Large intestine (tissue), 3 donors: ENCODE measurements around the gene SESTD1. TPM values are rescaled to one million over a fixed set of nuclear protein-coding genes. Genes with fewer than 3 reads are reported as not detected.
"Not testable (repeated sequence)": the region's sequence is repeated elsewhere in the genome, so short reads cannot be mapped to it uniquely, and the experiment has no call there.

Source experiments
- DNase-seq, 2 donors: peaks; one replicate each; pipeline versions ENCODE4 v3.0.0 to v3.0.0-alpha.2; 2013
- H3K27ac ChIP-seq: one replicate; pipeline ENCODE4 v1.5.1; 2013; ENCODE audit warnings: low read length
- H3K27me3 ChIP-seq: 2 replicates; pipeline ENCODE4 v1.6.1; 2013; ENCODE audit warnings: low read length; ENCODE audit not compliant: control insufficient read depth, insufficient read depth
- H3K36me3 ChIP-seq: 2 replicates; pipeline ENCODE4 v1.6.1; 2013; ENCODE audit warnings: low read length; ENCODE audit not compliant: control insufficient read depth, insufficient read depth
- H3K4me1 ChIP-seq: one replicate; pipeline ENCODE4 v1.6.1; 2013; ENCODE audit warnings: low read length; ENCODE audit not compliant: control insufficient read depth, insufficient read depth
- H3K4me3 ChIP-seq: one replicate; pipeline ENCODE4 v1.5.1; 2013; ENCODE audit warnings: low read length
- H3K9me3 ChIP-seq: one replicate; pipeline ENCODE4 v1.6.1; 2013; ENCODE audit warnings: mild to moderate bottlenecking, low read depth, low read length, moderate library complexity; ENCODE audit not compliant: control insufficient read depth
- WGBS: methylation state at CpG from one replicate; pipeline ENCODE4 v1.1.5; 2013; ENCODE audit warnings: low lambda C conversion rate; ENCODE audit not compliant: insufficient coverage; 5-methylcytosine and 5-hydroxymethylcytosine counted together
- polyA plus RNA-seq: library from polyadenylated mRNA; unstranded; fragments of 120-200 nt; gene quantifications from one replicate; pipeline ENCODE4 v1.2.1, GENCODE V29; 2013

SESTD1 gene
- polyA plus RNA-seq, 1 donor: 17.6 TPM

GRCh38 chr2:179123272-179123662 is 141.4 kb downstream of the SESTD1 start:
- H3K36me3 ChIP-seq: peaks cover 16% of the 10 kb centered on the region

GRCh38 chr2:179107737-179108136 is 156.9 kb downstream of the SESTD1 start:
- Histone ChIP-seq H3K4me1 (peaks cover 12% of the 10 kb centered on the region), H3K9me3 (no peaks in the 10 kb centered on the region), H3K27ac (peak overlapping the region; percentile 48), H3K4me3 (no peak overlapping the region), H3K27me3 (no peaks in the 10 kb centered on the region), H3K36me3 (peaks cover 22% of the 10 kb centered on the region)
- DNase-seq: peak; percentile 25 to 78

More at GRCh38 chr2:179123272-179123662, 141.4 kb downstream of the SESTD1 start:
- 100% methylated on average over 1 of the region's 1 CpG for WGBS
- DNase-seq: no peak
- no peaks in the 10 kb centered on the region for H3K27me3 ChIP-seq
- H3K4me1 ChIP-seq: no peaks in the 10 kb centered on the region
- no peaks in the 10 kb centered on the region for H3K9me3 ChIP-seq
- no peak overlapping the region for H3K27ac ChIP-seq
- no peak overlapping the region for H3K4me3 ChIP-seq

- Histone ChIP-seq H3K9me3 (no peaks in the 10 kb centered on the region), H3K27ac (peak overlapping the region; percentile 48), H3K4me3 (no peak overlapping the region), H3K36me3 (peaks cover 14% of the 10 kb centered on the region), H3K27me3 (no peaks in the 10 kb centered on the region), H3K4me1 (peaks cover 12% of the 10 kb centered on the region)
- DNase-seq: peak; percentile 9 to 55
- WGBS: 43% methylated on average over 2 of the region's 3 CpGs
Observed at GRCh38 chr2:179106676-179107428, 157.8 kb downstream of the SESTD1 start.

GRCh38 chr2:179106342-179106675 is 158.3 kb downstream of the SESTD1 start:
- Histone ChIP-seq H3K36me3 (peaks cover 12% of the 10 kb centered on the region), H3K27ac (no peak overlapping the region), H3K4me1 (peaks cover 12% of the 10 kb centered on the region), H3K9me3 (no peaks in the 10 kb centered on the region), H3K27me3 (no peaks in the 10 kb centered on the region), H3K4me3 (no peak overlapping the region)
- no CpG with 5 or more reads among the region's 4 CpGs for WGBS
- DNase-seq: no peak

GRCh38 chr2:179104736-179105135 is 159.9 kb downstream of the SESTD1 start:
- WGBS: 83% methylated on average over 2 of the region's 2 CpGs
- Histone ChIP-seq H3K27me3 (no peaks in the 10 kb centered on the region), H3K36me3 (peaks cover 7% of the 10 kb centered on the region), H3K4me1 (peaks cover 12% of the 10 kb centered on the region), H3K4me3 (no peak overlapping the region), H3K9me3 (no peaks in the 10 kb centered on the region), H3K27ac (no peak overlapping the region)
- no peak for DNase-seq

- WGBS: 82% methylated on average over 2 of the region's 4 CpGs
- Histone ChIP-seq H3K27ac (no peak overlapping the region), H3K4me1 (no peaks in the 10 kb centered on the region), H3K36me3 (no peaks in the 10 kb centered on the region), H3K4me3 (no peak overlapping the region), H3K9me3 (peaks cover under 1% of the 10 kb centered on the region), H3K27me3 (no peaks in the 10 kb centered on the region)
- DNase-seq: no peak
Observed at GRCh38 chr2:179098080-179098689, 166.4 kb downstream of the SESTD1 start.

GRCh38 chr2:179097131-179097530 is 167.5 kb downstream of the SESTD1 start:
- WGBS: no CpG with 5 or more reads among the region's 1 CpG
- Histone ChIP-seq H3K27me3 (no peaks in the 10 kb centered on the region), H3K36me3 (no peaks in the 10 kb centered on the region), H3K4me3 (no peak overlapping the region), H3K27ac (no peak overlapping the region), H3K4me1 (no peaks in the 10 kb centered on the region), H3K9me3 (peaks cover 2% of the 10 kb centered on the region)
- no peak for DNase-seq

GRCh38 chr2:179096090-179096489 is 168.5 kb downstream of the SESTD1 start:
- H3K27ac ChIP-seq: no peak overlapping the region
- no CpG with 5 or more reads among the region's 3 CpGs for WGBS
- H3K36me3 ChIP-seq: no peaks in the 10 kb centered on the region
- DNase-seq: no peak
- H3K9me3 ChIP-seq: peaks cover 2% of the 10 kb centered on the region
- H3K4me3 ChIP-seq: no peak overlapping the region
- H3K27me3 ChIP-seq: no peaks in the 10 kb centered on the region
- no peaks in the 10 kb centered on the region for H3K4me1 ChIP-seq

GRCh38 chr2:179092912-179093311 is 171.7 kb downstream of the SESTD1 start:
- H3K4me3 ChIP-seq, H3K4me1 ChIP-seq, H3K9me3 ChIP-seq, H3K36me3 ChIP-seq, DNase-seq, H3K27ac ChIP-seq, H3K27me3 ChIP-seq: not testable (repeated sequence)
- WGBS: no CpG with 5 or more reads among the region's 4 CpGs

- Histone ChIP-seq H3K36me3 (no peaks in the 10 kb centered on the region), H3K4me1 (no peaks in the 10 kb centered on the region), H3K4me3 (no peak overlapping the region), H3K27ac (no peak overlapping the region), H3K27me3 (no peaks in the 10 kb centered on the region), H3K9me3 (no peaks in the 10 kb centered on the region)
- WGBS: no CpG with 5 or more reads among the region's 2 CpGs
- no peak for DNase-seq
Observed at GRCh38 chr2:179082697-179083096, 181.9 kb downstream of the SESTD1 start.

GRCh38 chr2:179081954-179082353 is 182.7 kb downstream of the SESTD1 start:
- Histone ChIP-seq H3K27me3 (no peaks in the 10 kb centered on the region), H3K4me3 (no peak overlapping the region), H3K9me3 (no peaks in the 10 kb centered on the region), H3K36me3 (no peaks in the 10 kb centered on the region), H3K27ac (no peak overlapping the region), H3K4me1 (no peaks in the 10 kb centered on the region)
- DNase-seq: no peak
